Immature natural killer cell (primary cell): ENCODE data around the gene HNMT. TPM values are rescaled to one million over a fixed set of nuclear protein-coding genes. Genes with fewer than 3 reads are reported as not detected.
"Not testable (repeated sequence)": the region's sequence is repeated elsewhere in the genome, so short reads cannot be mapped to it uniquely, and the experiment has no call there.

Experiments used
- DNase-seq, 3 donors: peaks; one replicate each; pipeline ENCODE4 v3.0.0; 2022; ENCODE audit warnings: mixed read lengths in 1 of 3
- H3K27ac Mint-ChIP-seq, 6 donors: one replicate each; pipeline ENCODE4 v1.8.0; 2020; ENCODE audit warnings: mixed read lengths in 6 of 6, mild to moderate bottlenecking in 5 of 6, inconsistent platforms in 4 of 6, moderate library complexity in 3 of 6
- H3K27me3 Mint-ChIP-seq, 3 donors: one replicate each; pipeline ENCODE4 v1.8.0; 2020 to 2021; ENCODE audit warnings: low read depth in 3 of 3, mild to moderate bottlenecking in 3 of 3, mixed read lengths in 3 of 3, moderate library complexity in 3 of 3, inconsistent platforms in 1 of 3
- H3K36me3 Mint-ChIP-seq, 3 donors: one replicate each; pipeline ENCODE4 v1.8.0; 2020; ENCODE audit warnings: mixed read lengths in 3 of 3, inconsistent platforms in 2 of 3, mild to moderate bottlenecking in 2 of 3
- H3K4me1 Mint-ChIP-seq, 2 donors: one replicate each; pipeline ENCODE4 v1.8.0; 2020; ENCODE audit warnings: inconsistent platforms in 2 of 2, mild to moderate bottlenecking in 2 of 2, mixed read lengths in 2 of 2, moderate library complexity in 1 of 2
- H3K4me3 Mint-ChIP-seq, 5 donors: one replicate each; pipeline ENCODE4 v1.8.0; 2020; ENCODE audit warnings: mild to moderate bottlenecking in 5 of 5, mixed read lengths in 5 of 5, inconsistent platforms in 3 of 5, moderate library complexity in 3 of 5
- H3K9me3 Mint-ChIP-seq, 6 donors: one replicate each; pipeline ENCODE4 v1.8.0; 2020; ENCODE audit warnings: mild to moderate bottlenecking in 6 of 6, mixed read lengths in 6 of 6, inconsistent platforms in 4 of 6, moderate library complexity in 3 of 6
- polyA plus RNA-seq, 3 donors: library from polyadenylated mRNA; unstranded; fragments of 300-500 nt; fragmentation: Illumina TruSeq; gene quantifications; one replicate each; pipeline ENCODE4 v1.2.3, GENCODE V29; 2021

Gene HNMT
- polyA plus RNA-seq, 3 donors from 2014 or later = 0.78 to 1.3 TPM; not detected in 1

DNA sequence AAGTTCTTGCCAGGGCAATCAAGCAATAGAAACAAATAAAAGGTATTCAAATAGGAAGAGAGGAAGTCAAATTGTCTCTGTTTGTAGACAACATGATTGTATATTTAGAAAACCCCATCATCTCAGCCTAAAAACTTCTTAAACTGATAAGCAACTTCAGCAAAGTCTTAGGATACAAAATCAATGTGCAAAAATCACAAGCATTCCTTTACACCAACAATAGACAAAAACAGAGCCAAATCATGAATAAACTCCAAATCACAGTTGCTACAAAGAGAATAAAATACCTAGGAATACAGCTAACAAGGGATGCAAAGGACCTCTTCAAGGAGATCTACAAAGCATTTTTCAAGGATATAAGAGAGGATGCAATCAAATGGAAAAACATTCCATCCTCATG lies 31.9 kb downstream of the HNMT start:
- H3K4me3 Mint-ChIP-seq, H3K4me1 Mint-ChIP-seq, H3K27me3 Mint-ChIP-seq, H3K36me3 Mint-ChIP-seq, DNase-seq, H3K27ac Mint-ChIP-seq: not testable (repeated sequence)
- H3K9me3 Mint-ChIP-seq = peaks cover 3 to 27% (median 17%) of the 10 kb centered on the region in 6 donors

- DNase-seq = no peak
- no peaks in the 10 kb centered on the region for H3K36me3 Mint-ChIP-seq
- H3K27me3 Mint-ChIP-seq = peaks cover 0 to 3% (median 0%) of the 10 kb centered on the region in 3 donors
- no peaks in the 10 kb centered on the region for H3K4me1 Mint-ChIP-seq
- H3K4me3 Mint-ChIP-seq = no peak overlapping the region
- peaks cover 3 to 24% (median 15%) of the 10 kb centered on the region in 6 donors for H3K9me3 Mint-ChIP-seq
- H3K27ac Mint-ChIP-seq = no peak overlapping the region
Observed at GRCh38 chr2:137997733-137998132, 33.5 kb downstream of the HNMT start.

DNA sequence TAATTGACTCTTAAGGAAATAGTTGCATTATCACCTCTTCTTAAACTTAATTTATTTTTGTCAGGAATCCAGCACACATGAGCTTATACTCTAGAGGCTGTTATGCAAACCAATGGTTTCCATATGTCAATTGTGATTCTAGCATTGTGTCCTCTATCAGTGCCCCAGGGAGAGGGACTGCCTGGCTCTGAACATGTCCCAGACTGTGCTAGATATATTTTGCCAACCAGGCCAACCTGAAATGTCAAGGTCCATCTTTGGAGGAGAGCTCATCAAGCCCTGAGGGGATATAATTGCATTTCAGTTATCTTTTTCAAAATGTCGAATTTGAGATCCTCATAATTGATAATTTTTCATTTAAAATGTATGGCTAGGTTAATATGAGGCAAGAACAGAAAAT lies 34.2 kb downstream of the HNMT start:
- Mint-ChIP-seq H3K4me3 (no peak overlapping the region), H3K9me3 (peaks cover 3 to 19% (median 11%) of the 10 kb centered on the region in 6 donors), H3K4me1 (no peaks in the 10 kb centered on the region), H3K27me3 (peaks cover 0 to 3% (median 0%) of the 10 kb centered on the region in 3 donors), H3K36me3 (no peaks in the 10 kb centered on the region), H3K27ac (no peak overlapping the region)
- no peak for DNase-seq

DNA sequence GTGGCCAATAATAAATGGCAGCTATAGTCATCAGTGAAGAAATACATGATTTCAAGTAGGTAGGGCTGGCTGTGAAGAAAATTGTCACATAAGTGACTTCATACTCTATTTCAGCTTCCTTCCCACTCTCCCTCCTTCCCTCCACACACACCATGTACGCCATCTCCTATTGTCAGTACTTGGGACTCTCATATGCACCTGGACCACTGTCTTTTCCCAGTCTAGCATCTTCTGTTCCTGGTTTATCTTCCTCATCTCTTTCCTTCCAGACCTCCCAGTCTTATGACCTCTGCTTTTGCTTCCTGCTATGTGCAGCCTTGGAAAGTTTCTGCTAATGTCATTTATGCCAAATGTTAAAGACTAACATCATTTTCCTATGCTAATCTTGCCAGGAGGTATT lies 35.0 kb downstream of the HNMT start:
- H3K4me3 Mint-ChIP-seq = no peak overlapping the region
- H3K4me1 Mint-ChIP-seq = no peaks in the 10 kb centered on the region
- peaks cover under 1 to 15% (median 12%) of the 10 kb centered on the region in 6 donors for H3K9me3 Mint-ChIP-seq
- DNase-seq = no peak
- H3K27me3 Mint-ChIP-seq = peaks cover 0 to 3% (median 0%) of the 10 kb centered on the region in 3 donors
- H3K36me3 Mint-ChIP-seq = no peaks in the 10 kb centered on the region
- no peak overlapping the region for H3K27ac Mint-ChIP-seq

GRCh38 chr2:138000009-138000408 lies 35.7 kb downstream of the HNMT start:
- Mint-ChIP-seq H3K27ac (no peak overlapping the region), H3K9me3 (peaks cover 0 to 14% (median 10%) of the 10 kb centered on the region in 6 donors), H3K4me1 (no peaks in the 10 kb centered on the region), H3K36me3 (no peaks in the 10 kb centered on the region), H3K4me3 (no peak overlapping the region), H3K27me3 (peaks cover 0 to 3% (median 0%) of the 10 kb centered on the region in 3 donors)
- no peak for DNase-seq

DNA sequence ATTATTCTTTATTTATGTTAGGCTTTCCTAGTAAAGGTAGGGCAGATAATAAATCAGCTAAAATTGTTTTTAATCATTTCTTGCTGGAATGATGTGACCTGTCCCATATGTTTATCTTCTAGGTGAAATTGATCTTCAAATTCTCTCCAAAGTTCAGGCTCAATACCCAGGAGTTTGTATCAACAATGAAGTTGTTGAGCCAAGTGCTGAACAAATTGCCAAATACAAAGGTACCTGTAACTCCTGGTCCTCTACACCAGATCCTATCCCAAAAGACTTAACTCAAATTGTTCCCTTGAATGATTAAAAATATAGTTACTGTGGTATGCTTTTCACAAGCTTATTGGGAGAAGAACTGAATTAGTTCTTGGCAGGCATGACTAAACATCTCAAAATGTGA lies 36.5 kb downstream of the HNMT start:
- Mint-ChIP-seq H3K36me3 (no peaks in the 10 kb centered on the region), H3K27me3 (peaks cover 0 to 3% (median 0%) of the 10 kb centered on the region in 3 donors), H3K27ac (no peak overlapping the region), H3K9me3 (peaks cover 0 to 10% (median 9%) of the 10 kb centered on the region in 6 donors), H3K4me3 (no peak overlapping the region), H3K4me1 (no peaks in the 10 kb centered on the region)
- DNase-seq = no peak

GRCh38 chr2:138003411-138003810 lies 39.1 kb downstream of the HNMT start:
- H3K9me3 Mint-ChIP-seq = peaks cover 1 to 17% (median 7%) of the 10 kb centered on the region in 6 donors
- no peak for DNase-seq
- no peaks in the 10 kb centered on the region for H3K36me3 Mint-ChIP-seq
- H3K27ac Mint-ChIP-seq = no peak overlapping the region
- H3K4me3 Mint-ChIP-seq = no peak overlapping the region
- no peaks in the 10 kb centered on the region for H3K27me3 Mint-ChIP-seq
- H3K4me1 Mint-ChIP-seq = no peaks in the 10 kb centered on the region

- Mint-ChIP-seq H3K27me3 (no peaks in the 10 kb centered on the region), H3K4me3 (no peak overlapping the region), H3K27ac (no peak overlapping the region), H3K4me1 (no peaks in the 10 kb centered on the region), H3K36me3 (no peaks in the 10 kb centered on the region), H3K9me3 (peaks cover 0 to 12% (median 7%) of the 10 kb centered on the region in 6 donors)
- no peak for DNase-seq
Observed at GRCh38 chr2:138007431-138007830, 43.2 kb downstream of the HNMT start.

DNA sequence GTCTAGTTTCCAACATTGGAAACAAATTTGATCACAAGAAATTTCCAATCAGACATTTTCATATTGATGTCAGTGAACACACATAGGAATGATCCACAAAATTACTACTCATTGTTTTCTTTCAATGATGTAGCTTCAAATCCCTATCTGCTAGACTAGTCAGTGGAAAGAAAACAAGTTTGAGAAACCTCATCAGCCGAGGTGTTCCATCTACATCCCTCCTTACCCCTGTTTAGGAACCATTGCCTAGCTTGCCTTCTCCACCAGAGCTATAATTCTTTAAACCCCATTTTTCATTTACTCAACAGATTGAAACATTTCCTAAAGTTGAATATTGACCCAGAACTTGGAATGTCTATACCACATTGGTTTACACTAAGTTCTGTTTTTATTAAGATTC lies 45.3 kb downstream of the HNMT start:
- no peak overlapping the region for H3K27ac Mint-ChIP-seq
- H3K4me1 Mint-ChIP-seq = no peaks in the 10 kb centered on the region
- H3K27me3 Mint-ChIP-seq = no peaks in the 10 kb centered on the region
- DNase-seq = no peak
- peaks cover 0 to 12% (median 6%) of the 10 kb centered on the region in 6 donors for H3K9me3 Mint-ChIP-seq
- no peak overlapping the region for H3K4me3 Mint-ChIP-seq
- no peaks in the 10 kb centered on the region for H3K36me3 Mint-ChIP-seq

DNA sequence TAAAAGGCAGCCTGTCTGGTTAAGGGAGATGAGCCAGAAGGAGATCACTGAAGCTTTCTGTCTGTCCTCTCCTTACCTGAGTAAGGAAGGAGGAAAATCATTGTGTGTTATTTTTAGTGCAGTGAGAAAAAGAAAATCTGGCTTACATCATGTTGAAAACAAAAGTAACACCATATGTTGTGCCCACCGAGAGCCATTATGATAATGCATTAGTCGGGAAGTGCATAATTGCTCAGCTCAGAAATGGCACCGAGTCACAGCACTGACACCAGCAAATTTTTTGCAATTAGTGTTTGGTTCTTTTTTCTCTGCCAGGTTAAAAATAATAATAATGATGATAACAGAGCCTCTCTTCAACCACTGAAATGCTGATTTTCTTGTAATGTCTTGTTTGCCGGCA lies 46.6 kb downstream of the HNMT start:
- DNase-seq = no peak
- Mint-ChIP-seq H3K27me3 (no peaks in the 10 kb centered on the region), H3K4me3 (no peak overlapping the region), H3K36me3 (no peaks in the 10 kb centered on the region), H3K4me1 (no peaks in the 10 kb centered on the region), H3K27ac (no peak overlapping the region), H3K9me3 (peaks cover 0 to 13% (median 6%) of the 10 kb centered on the region in 6 donors)

DNA sequence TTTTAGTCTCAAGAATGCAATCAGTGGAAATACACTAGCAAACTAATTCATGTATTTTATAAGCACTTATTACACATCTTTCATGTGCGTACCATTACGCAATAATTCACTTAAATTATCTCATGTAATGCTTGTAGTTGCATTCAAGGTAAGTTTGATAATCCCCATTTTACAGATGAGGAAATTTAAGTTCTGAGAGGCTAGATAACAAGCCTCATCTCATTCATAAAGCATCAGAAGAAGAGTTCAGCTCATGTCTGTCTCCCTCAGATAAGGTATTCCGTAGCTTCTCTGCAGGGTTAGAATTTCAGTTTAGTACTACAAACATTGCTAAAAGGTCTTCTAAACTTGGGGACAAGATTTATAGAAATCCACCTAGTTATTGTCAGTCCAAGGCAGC lies 47.8 kb downstream of the HNMT start:
- Mint-ChIP-seq H3K36me3 (no peaks in the 10 kb centered on the region), H3K4me1 (no peaks in the 10 kb centered on the region), H3K27ac (no peak overlapping the region), H3K27me3 (no peaks in the 10 kb centered on the region), H3K9me3 (peaks cover 0 to 13% (median 6%) of the 10 kb centered on the region in 6 donors), H3K4me3 (no peak overlapping the region)
- DNase-seq = no peak

GRCh38 chr2:138012968-138013367 lies 48.7 kb downstream of the HNMT start:
- Mint-ChIP-seq H3K9me3 (peaks cover 0 to 12% (median 3%) of the 10 kb centered on the region in 6 donors), H3K27ac (no peak overlapping the region), H3K4me1 (no peaks in the 10 kb centered on the region), H3K27me3 (no peaks in the 10 kb centered on the region), H3K36me3 (no peaks in the 10 kb centered on the region), H3K4me3 (no peak overlapping the region)
- no peak for DNase-seq

GRCh38 chr2:138013639-138014038 lies 49.4 kb downstream of the HNMT start:
- Mint-ChIP-seq H3K27ac (no peak overlapping the region), H3K36me3 (no peaks in the 10 kb centered on the region), H3K9me3 (peaks cover 0 to 12% (median 2%) of the 10 kb centered on the region in 6 donors), H3K4me1 (no peaks in the 10 kb centered on the region), H3K27me3 (peaks cover 0 to 2% (median 0%) of the 10 kb centered on the region in 3 donors), H3K4me3 (no peak overlapping the region)
- no peak for DNase-seq

DNA sequence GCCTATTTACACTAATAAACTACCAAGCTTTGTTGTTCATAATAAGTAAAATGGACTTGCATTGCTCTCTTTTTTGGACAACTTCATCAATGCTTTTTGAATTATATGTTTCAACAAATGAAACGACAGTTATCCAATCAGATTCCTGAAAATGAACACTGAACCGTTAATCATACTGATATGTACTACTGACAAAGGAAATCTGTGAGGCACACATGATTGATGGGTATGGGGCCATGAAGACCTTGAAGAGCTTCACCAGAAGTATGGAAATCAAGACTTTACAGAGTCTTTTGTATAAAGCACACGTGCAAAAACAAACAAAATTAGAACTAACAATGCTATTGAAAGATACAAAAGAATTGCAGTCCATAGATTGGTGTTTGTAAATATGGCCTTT lies 51.2 kb downstream of the HNMT start:
- no peak overlapping the region for H3K27ac Mint-ChIP-seq
- peaks cover 0 to 2% (median 0%) of the 10 kb centered on the region in 3 donors for H3K27me3 Mint-ChIP-seq
- H3K9me3 Mint-ChIP-seq = peaks cover 0 to 13% (median 3%) of the 10 kb centered on the region in 6 donors
- DNase-seq = no peak
- no peak overlapping the region for H3K4me3 Mint-ChIP-seq
- H3K4me1 Mint-ChIP-seq = no peaks in the 10 kb centered on the region
- no peaks in the 10 kb centered on the region for H3K36me3 Mint-ChIP-seq

DNA sequence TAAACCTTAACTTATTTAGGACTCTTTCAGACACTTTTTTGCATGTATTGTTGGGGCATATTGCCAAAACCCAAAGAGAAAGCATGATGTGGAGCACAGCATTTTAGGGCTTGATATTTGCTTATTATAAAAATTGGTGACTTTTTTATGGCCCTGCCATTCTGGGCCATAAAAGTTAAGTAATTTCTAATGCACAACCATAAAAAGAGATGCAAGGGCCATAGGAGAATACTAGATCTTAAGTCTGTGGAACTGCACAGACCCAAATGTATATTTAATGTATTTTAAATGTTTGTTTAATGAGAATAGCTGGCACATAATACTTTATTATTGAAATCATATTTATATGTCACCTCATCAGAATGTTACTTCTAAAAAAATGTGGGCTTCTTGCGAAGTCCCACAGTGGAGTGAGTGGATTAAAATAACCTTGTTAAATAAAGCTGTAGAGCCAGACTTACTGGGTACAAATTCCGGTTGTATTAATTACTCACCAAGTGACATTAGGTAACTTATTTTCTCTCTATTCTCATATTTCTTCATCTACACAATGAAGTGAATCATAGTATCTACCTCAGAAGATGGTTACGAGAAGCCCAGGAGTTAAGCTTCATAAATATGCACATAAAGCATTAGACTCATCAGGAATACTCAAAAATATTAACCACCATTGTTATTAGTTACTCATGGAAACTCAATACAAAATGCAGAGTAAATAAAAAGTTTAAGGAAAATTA lies 52.2 kb downstream of the HNMT start:
- no peaks in the 10 kb centered on the region for H3K4me1 Mint-ChIP-seq
- peaks cover 0 to 2% (median 0%) of the 10 kb centered on the region in 3 donors for H3K27me3 Mint-ChIP-seq
- no peak overlapping the region for H3K27ac Mint-ChIP-seq
- peaks cover 0 to 16% (median 4%) of the 10 kb centered on the region in 6 donors for H3K9me3 Mint-ChIP-seq
- H3K4me3 Mint-ChIP-seq = no peak overlapping the region
- no peak for DNase-seq
- H3K36me3 Mint-ChIP-seq = no peaks in the 10 kb centered on the region
